Loucy (cell line): ENCODE data around the gene TBX20.

ENCODE experiments used
- H2AFZ ChIP-seq: fragments of 200-600 bp; sonication (generic); 2 replicates; pipeline ENCODE4 v1.6.0; 2016; ENCODE audit warnings: antibody characterized with exemption, mild to moderate bottlenecking, low read length, moderate library complexity
- H3F3A ChIP-seq: fragments of 200-600 bp; 2 replicates; pipeline ENCODE4 v1.6.0; 2016; ENCODE audit warnings: antibody characterized with exemption, low read depth, mild to moderate bottlenecking
- H3K27me3 ChIP-seq: fragments of 200-600 bp; sonication (generic); 2 replicates; pipeline ENCODE4 v1.6.1; 2014; ENCODE audit warnings: low read length, mild to moderate bottlenecking; ENCODE audit not compliant: insufficient read depth, poor library complexity, severe bottlenecking
- H3K36me3 ChIP-seq: fragments of 200-600 bp; sonication (generic); 2 replicates; pipeline ENCODE4 v1.6.1; 2016; ENCODE audit warnings: low read length; ENCODE audit not compliant: insufficient read depth
- H3K4me1 ChIP-seq: fragments of 200-600 bp; sonication (generic); 2 replicates; pipeline ENCODE4 v1.5.1; 2014; ENCODE audit warnings: low read length, mild to moderate bottlenecking; ENCODE audit not compliant: insufficient read depth, poor library complexity, severe bottlenecking
- H3K4me2 ChIP-seq: fragments of 200-600 bp; sonication (generic); 2 replicates; pipeline ENCODE4 v1.6.0; 2014; ENCODE audit warnings: antibody characterized with exemption, low read length, low read depth, mild to moderate bottlenecking; ENCODE audit not compliant: poor library complexity, severe bottlenecking
- H3K4me3 ChIP-seq: fragments of 200-600 bp; sonication (generic); 2 replicates; pipeline ENCODE4 v1.5.1; 2014; ENCODE audit warnings: low read length, mild to moderate bottlenecking, mixed read lengths; ENCODE audit not compliant: poor library complexity, severe bottlenecking
- H3K79me2 ChIP-seq: fragments of 200-600 bp; sonication (generic); 2 replicates; pipeline ENCODE4 v1.6.1; 2014; ENCODE audit warnings: low read length; ENCODE audit not compliant: insufficient read depth
- H3K9ac ChIP-seq: fragments of 200-600 bp; sonication (generic); 2 replicates; pipeline ENCODE4 v1.6.0; 2014; ENCODE audit warnings: mild to moderate bottlenecking, low read depth, low read length, moderate library complexity; ENCODE audit not compliant: poor library complexity, severe bottlenecking
- H3K9me2 ChIP-seq: fragments of 200-600 bp; sonication (generic); replicated peaks from 2 replicates; pipeline ENCODE4 v1.6.1; 2016; ENCODE audit warnings: low read depth, low read length, mixed read lengths
- H3K9me3 ChIP-seq: fragments of 200-600 bp; sonication (generic); 2 replicates; pipeline ENCODE4 v1.6.1; 2014; ENCODE audit warnings: mild to moderate bottlenecking, antibody characterized with exemption, low read length, low read depth; ENCODE audit not compliant: insufficient read depth
- H4K20me1 ChIP-seq: fragments of 200-600 bp; sonication (generic); 2 replicates; pipeline ENCODE4 v1.6.0; 2014; ENCODE audit warnings: antibody characterized with exemption, low read length, mild to moderate bottlenecking; ENCODE audit not compliant: insufficient read depth, poor library complexity, severe bottlenecking
- EZH2phosphoT487 ChIP-seq: fragments of 200-600 bp; IDR thresholded peaks from 2 replicates; pipeline ENCODE4 v1.6.1; 2018; ENCODE audit warnings: antibody characterized with exemption, mild to moderate bottlenecking, moderate library complexity, borderline replicate concordance
- TF ChIP-seq, protein P1 (sequence below): fragments of 200-600 bp; sonication (generic); conservative IDR thresholded peaks from 2 replicates; pipeline ENCODE4 v1.5.1; 2014; ENCODE audit warnings: mild to moderate bottlenecking, antibody characterized with exemption, low read length

TBX20 gene

GRCh38 chr7:35253710-35254495, at the start of gene TBX20:
TBX20 (minus strand) TSS chr7:35254100; CDS start chr7:35253620, 480 bp downstream.
- Histone ChIP-seq H3K4me3 (no peak within 1 kb of the TSS), H3K9ac (no peak within 1 kb of the TSS), H3K4me2 (no peak within 1 kb of the TSS), H3K9me3 (no peaks in the 10 kb centered on the region), H2AFZ (no peak within 1 kb of the TSS), H3K9me2 (no peaks in the 10 kb centered on the region), H3K36me3 (no peaks in the 10 kb centered on the region), H3K27me3 (no peaks in the 10 kb centered on the region), H4K20me1 (no peaks in the 10 kb centered on the region), H3K4me1 (peaks cover 6% of the 10 kb centered on the region), H3F3A (no peaks in the 10 kb centered on the region), H3K79me2 (no peaks in the 10 kb centered on the region)
- TF ChIP-seq EZH2phosphoT487 = no peak
- TF ChIP-seq, protein P1, sequence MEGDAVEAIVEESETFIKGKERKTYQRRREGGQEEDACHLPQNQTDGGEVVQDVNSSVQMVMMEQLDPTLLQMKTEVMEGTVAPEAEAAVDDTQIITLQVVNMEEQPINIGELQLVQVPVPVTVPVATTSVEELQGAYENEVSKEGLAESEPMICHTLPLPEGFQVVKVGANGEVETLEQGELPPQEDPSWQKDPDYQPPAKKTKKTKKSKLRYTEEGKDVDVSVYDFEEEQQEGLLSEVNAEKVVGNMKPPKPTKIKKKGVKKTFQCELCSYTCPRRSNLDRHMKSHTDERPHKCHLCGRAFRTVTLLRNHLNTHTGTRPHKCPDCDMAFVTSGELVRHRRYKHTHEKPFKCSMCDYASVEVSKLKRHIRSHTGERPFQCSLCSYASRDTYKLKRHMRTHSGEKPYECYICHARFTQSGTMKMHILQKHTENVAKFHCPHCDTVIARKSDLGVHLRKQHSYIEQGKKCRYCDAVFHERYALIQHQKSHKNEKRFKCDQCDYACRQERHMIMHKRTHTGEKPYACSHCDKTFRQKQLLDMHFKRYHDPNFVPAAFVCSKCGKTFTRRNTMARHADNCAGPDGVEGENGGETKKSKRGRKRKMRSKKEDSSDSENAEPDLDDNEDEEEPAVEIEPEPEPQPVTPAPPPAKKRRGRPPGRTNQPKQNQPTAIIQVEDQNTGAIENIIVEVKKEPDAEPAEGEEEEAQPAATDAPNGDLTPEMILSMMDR = no peak

DNA sequence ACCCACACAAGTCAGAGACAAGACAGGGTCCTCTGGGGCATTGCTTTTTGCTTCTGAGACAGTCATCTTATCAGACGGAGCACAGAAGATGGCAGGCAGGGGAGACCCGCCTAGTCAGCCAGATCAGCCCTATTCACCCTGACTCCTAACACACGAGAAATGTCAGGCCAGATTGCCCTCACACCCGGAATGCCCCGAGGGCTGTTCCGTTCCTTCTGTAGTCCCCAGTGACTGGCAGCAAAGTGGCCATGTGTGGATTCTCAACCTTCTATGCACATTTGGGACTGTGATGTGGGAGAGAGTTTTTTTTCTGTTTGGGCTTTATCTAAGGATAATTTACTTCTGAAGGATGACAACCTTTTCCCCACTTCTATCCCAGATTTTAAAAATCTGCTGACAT, 35.5 kb upstream of the TBX20 start:
- no peak overlapping the region for H3K4me2 ChIP-seq
- no peak overlapping the region for H3K4me3 ChIP-seq
- H3K9ac ChIP-seq = no peak overlapping the region
- H3K79me2 ChIP-seq = no peaks in the 10 kb centered on the region
- H3K27me3 ChIP-seq = no peaks in the 10 kb centered on the region
- H2AFZ ChIP-seq = no peak overlapping the region
- no peaks in the 10 kb centered on the region for H3F3A ChIP-seq
- no peaks in the 10 kb centered on the region for H3K9me3 ChIP-seq
- no peaks in the 10 kb centered on the region for H4K20me1 ChIP-seq
- TF ChIP-seq, protein P1 = no peak
- TF ChIP-seq EZH2phosphoT487 = no peak
- H3K9me2 ChIP-seq = no peaks in the 10 kb centered on the region
- H3K4me1 ChIP-seq = no peaks in the 10 kb centered on the region
- H3K36me3 ChIP-seq = no peaks in the 10 kb centered on the region

DNA sequence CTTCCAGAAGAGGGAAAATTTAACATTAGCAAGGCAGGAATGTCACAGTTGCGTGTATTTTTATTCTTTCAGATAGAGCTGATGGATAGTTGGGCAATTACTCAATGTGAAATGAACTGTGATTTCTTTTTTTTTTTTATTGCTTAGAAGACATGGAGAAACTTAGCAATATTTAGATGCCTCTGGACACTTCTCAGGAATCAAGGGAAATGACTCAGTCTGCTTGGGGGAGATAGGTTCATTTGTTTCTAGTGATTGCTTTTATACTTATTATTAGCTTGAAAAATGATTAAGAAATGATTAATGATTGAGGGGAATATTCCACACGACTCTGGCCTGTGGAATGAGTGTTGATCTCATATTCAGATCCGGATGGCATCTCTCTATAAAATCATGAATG, 33.1 kb upstream of the TBX20 start:
- Histone ChIP-seq H3F3A (no peaks in the 10 kb centered on the region), H3K4me1 (no peaks in the 10 kb centered on the region)

More for the DNA sequence above, 33.1 kb upstream of the TBX20 start:
- Histone ChIP-seq H4K20me1 (no peaks in the 10 kb centered on the region), H3K9me3 (no peaks in the 10 kb centered on the region), H3K9me2 (no peaks in the 10 kb centered on the region), H3K4me2 (no peak overlapping the region), H3K27me3 (no peaks in the 10 kb centered on the region), H3K4me3 (no peak overlapping the region), H3K79me2 (no peaks in the 10 kb centered on the region), H2AFZ (no peak overlapping the region), H3K36me3 (no peaks in the 10 kb centered on the region), H3K9ac (no peak overlapping the region)
- TF ChIP-seq EZH2phosphoT487 = no peak
- TF ChIP-seq, protein P1 = no peak
